Keratinocyte (primary cell): ENCODE measurements around the gene F11. TPM values are rescaled to one million over a fixed set of nuclear protein-coding genes. Genes with fewer than 3 reads are reported as not detected.

ENCODE experiments used
- DNase-seq: peaks from one replicate; pipeline ENCODE4 v3.0.0-alpha.2; 2011; ENCODE audit warnings: low read depth, missing footprints, low spot score
- FAIRE-seq: peaks from 2 replicates; lab custom pipeline; 2011; peaks lifted over from hg19 to GRCh38; lab: Jason Lieb, UNC
- H2AFZ ChIP-seq: 2 replicates; pipeline ENCODE4 v1.6.0; 2012; ENCODE audit warnings: low read length, control low read depth, inconsistent platforms; ENCODE audit not compliant: control insufficient read depth
- H3K27ac ChIP-seq: 2 replicates; pipeline ENCODE4 v1.5.1; 2011; ENCODE audit warnings: low read length; ENCODE audit not compliant: control insufficient read depth, insufficient read depth
- H3K27me3 ChIP-seq: 3 replicates; pipeline ENCODE4 v1.6.0; 2011; ENCODE audit warnings: low read length; ENCODE audit not compliant: control insufficient read depth, insufficient read depth; ENCODE audit errors: extremely low read depth
- H3K36me3 ChIP-seq, 2 experiments: 2 replicates in 1 of 2; 3 replicates in 1 of 2; pipeline ENCODE4 v1.5.1; 2011; ENCODE audit warnings: low read length in 2 of 2, mild to moderate bottlenecking in 1 of 2; ENCODE audit not compliant: control insufficient read depth in 2 of 2, insufficient read depth in 2 of 2; ENCODE audit errors: extremely low read depth in 1 of 2
- H3K4me1 ChIP-seq: 3 replicates; pipeline ENCODE4 v1.5.1; 2011; ENCODE audit warnings: low read length; ENCODE audit not compliant: control insufficient read depth, insufficient read depth; ENCODE audit errors: extremely low read depth
- H3K4me2 ChIP-seq: 3 replicates; pipeline ENCODE4 v1.6.0; 2011; ENCODE audit warnings: low read depth, low read length; ENCODE audit not compliant: control insufficient read depth, insufficient read depth; ENCODE audit errors: extremely low read depth
- H3K4me3 ChIP-seq, 3 experiments: fragments of 200-600 bp in 1 of 3; sonication (generic) in 1 of 3; 2 replicates in 2 of 3; 3 replicates in 1 of 3; pipeline ENCODE4 v1.5.1; 2011 to 2016; ENCODE audit warnings: low read length in 3 of 3, mild to moderate bottlenecking in 3 of 3, control low read depth in 2 of 3, inconsistent platforms in 1 of 3, low read depth in 1 of 3, mixed read lengths in 1 of 3, mixed run types in 1 of 3, moderate library complexity in 1 of 3; ENCODE audit not compliant: control insufficient read depth in 2 of 3, insufficient read depth in 2 of 3; ENCODE audit errors: extremely low read depth in 1 of 3
- H3K79me2 ChIP-seq: 2 replicates; pipeline ENCODE4 v1.6.0; 2012; ENCODE audit warnings: low read length; ENCODE audit not compliant: control insufficient read depth, insufficient read depth
- H3K9ac ChIP-seq: 3 replicates; pipeline ENCODE4 v1.6.0; 2011; ENCODE audit warnings: low read length; ENCODE audit not compliant: control insufficient read depth, insufficient read depth; ENCODE audit errors: extremely low read depth
- H3K9me1 ChIP-seq: 3 replicates; pipeline ENCODE4 v1.6.0; 2011; ENCODE audit warnings: low read length; ENCODE audit not compliant: control insufficient read depth, insufficient read depth; ENCODE audit errors: extremely low read depth
- H3K9me3 ChIP-seq: 2 replicates; pipeline ENCODE4 v1.5.1; 2012; ENCODE audit warnings: low read depth, low read length; ENCODE audit not compliant: control insufficient read depth
- H4K20me1 ChIP-seq: 3 replicates; pipeline ENCODE4 v1.6.0; 2011; ENCODE audit warnings: low read length; ENCODE audit not compliant: control insufficient read depth, insufficient read depth; ENCODE audit errors: extremely low read depth
- EZH2 ChIP-seq: IDR thresholded peaks from one replicate; pipeline ENCODE4 v1.6.1; 2012; ENCODE audit warnings: inconsistent platforms, mild to moderate bottlenecking, low read length, moderate library complexity
- dilution Hi-C: fragments of 300-500 bp; cut with MboI; formaldehyde crosslinking; loops from one replicate; pipeline ENCODE4 v1.7.0; 2020; ENCODE audit warnings: low sequenced_read_pairs; ENCODE audit not compliant: extremely low pct_ligation_motif_present
- polyA plus RNA-seq, 5 experiments: library from polyadenylated mRNA; depleted of rRNA in 3 of 5; stranded (reverse) in 3 of 5; stranded (forward) in 1 of 5; unstranded in 1 of 5; fragments of >200 nt; gene quantifications; 1 replicate in 1 of 5; 2 replicates in 3 of 5; 3 replicates in 1 of 5; pipeline versions ENCODE4 v1.2.1 to v1.2.3, GENCODE V29; 2011 to 2012; ENCODE audit warnings: missing spikeins in 2 of 5, low read depth in 1 of 5, low replicate concordance in 1 of 5
- TF ChIP-seq, protein P1 (sequence below), 3 experiments: IDR thresholded peaks in 1 of 3; conservative IDR thresholded peaks in 1 of 3; optimal IDR thresholded peaks in 1 of 3; 2 replicates in 2 of 3; 3 replicates in 1 of 3; pipeline versions ENCODE3 to v1.5.1; 2011; ENCODE audit warnings: low read length in 3 of 3, mild to moderate bottlenecking in 3 of 3, moderate library complexity in 2 of 3, control low read depth in 1 of 3, inconsistent platforms in 1 of 3; ENCODE audit not compliant: insufficient read depth in 2 of 3; ENCODE audit errors: extremely low read depth in 1 of 3

F11 gene
- polyA plus RNA-seq, 1 donor (not counting 4 experiments of a cell fraction or from before 2014, with no cell fraction given) = not detected

DNA sequence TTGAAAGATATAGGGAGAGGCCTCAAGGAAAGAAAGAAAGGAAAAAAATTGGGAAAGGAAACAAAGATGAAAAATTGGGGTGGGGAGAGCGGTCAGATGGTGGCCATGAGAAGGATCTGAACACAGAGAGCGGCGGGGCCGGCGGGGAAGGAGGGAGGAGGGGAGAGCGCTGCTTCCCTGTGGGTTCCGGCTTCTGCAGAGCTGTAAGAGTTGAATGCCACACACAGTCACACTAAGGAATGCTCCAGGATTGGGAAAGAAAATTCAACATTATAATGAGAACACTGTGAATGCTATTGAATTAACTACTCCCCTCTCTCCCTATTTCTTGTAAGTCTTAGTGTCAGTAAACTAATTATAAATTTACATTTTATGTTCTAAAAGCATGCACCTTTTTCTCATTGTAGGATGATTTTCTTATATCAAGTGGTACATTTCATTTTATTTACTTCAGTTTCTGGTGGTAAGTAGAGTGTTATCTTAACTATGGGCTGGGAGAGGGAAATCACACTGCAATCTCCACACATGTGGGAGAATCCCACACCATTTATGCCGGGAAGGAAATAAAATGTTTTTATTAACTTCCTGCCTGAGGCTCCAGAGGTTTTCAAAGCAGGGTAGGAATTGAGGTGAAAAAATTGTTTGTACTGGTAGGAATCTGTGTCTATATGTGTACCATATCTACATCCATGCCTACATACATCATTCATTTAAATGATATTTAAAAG is 904 bp downstream of the F11 start:
- no peaks in the 10 kb centered on the region for H3K9me3 ChIP-seq

DNA sequence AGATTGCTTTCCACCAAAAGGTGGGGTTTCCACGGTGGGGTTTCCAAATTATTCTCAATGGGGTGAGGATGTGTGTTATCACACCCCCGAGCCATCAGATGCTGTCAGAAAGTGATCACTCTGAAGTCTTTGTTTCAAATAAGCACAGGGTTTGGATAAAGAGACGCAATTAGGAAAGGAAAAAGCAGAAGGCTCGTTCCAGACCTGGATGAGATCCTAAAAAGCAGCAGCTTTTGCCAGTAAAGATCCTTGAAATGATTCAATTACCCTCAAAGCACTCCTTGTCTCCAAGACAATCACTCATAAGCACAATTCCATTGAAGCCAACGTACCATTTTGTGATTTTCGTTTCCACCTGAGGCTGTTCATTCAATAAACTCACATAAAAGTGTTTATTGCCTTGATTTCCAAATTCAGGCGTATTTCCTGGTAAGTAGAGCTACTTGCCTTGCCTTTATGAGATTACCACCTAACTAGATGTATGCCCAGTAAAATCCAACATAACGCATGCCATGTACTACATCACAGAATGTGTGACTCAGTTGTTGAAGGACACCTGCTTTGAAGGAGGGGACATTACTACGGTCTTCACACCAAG is 5.2 kb downstream of the F11 start:
- no peak for FAIRE-seq
- no peaks in the 10 kb centered on the region for H3K36me3 ChIP-seq
- no peaks in the 10 kb centered on the region for H4K20me1 ChIP-seq
- TF ChIP-seq, protein P1, sequence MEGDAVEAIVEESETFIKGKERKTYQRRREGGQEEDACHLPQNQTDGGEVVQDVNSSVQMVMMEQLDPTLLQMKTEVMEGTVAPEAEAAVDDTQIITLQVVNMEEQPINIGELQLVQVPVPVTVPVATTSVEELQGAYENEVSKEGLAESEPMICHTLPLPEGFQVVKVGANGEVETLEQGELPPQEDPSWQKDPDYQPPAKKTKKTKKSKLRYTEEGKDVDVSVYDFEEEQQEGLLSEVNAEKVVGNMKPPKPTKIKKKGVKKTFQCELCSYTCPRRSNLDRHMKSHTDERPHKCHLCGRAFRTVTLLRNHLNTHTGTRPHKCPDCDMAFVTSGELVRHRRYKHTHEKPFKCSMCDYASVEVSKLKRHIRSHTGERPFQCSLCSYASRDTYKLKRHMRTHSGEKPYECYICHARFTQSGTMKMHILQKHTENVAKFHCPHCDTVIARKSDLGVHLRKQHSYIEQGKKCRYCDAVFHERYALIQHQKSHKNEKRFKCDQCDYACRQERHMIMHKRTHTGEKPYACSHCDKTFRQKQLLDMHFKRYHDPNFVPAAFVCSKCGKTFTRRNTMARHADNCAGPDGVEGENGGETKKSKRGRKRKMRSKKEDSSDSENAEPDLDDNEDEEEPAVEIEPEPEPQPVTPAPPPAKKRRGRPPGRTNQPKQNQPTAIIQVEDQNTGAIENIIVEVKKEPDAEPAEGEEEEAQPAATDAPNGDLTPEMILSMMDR (optimal IDR thresholded peaks at IDR 0.05 in 1 of 3, IDR thresholded peaks at IDR 0.05 in 1 of 3, conservative IDR thresholded peaks at IDR 0.05 in 1 of 3; ENCODE audit: extremely low read depth in 1 of 3, insufficient read depth in 2 of 3, low read length in 3 of 3) = no peak
- TF ChIP-seq EZH2 = no peak
- no peak overlapping the region for H3K4me3 ChIP-seq
- no peaks in the 10 kb centered on the region for H3K4me1 ChIP-seq
- H3K27ac ChIP-seq = no peak overlapping the region
- H3K9ac ChIP-seq = no peak overlapping the region
- H3K4me2 ChIP-seq = no peak overlapping the region
- DNase-seq = no peak
- dilution Hi-C loops = no loop called here
- H3K9me3 ChIP-seq = no peaks in the 10 kb centered on the region
- H3K79me2 ChIP-seq = no peaks in the 10 kb centered on the region
- no peaks in the 10 kb centered on the region for H3K27me3 ChIP-seq
- no peak overlapping the region for H2AFZ ChIP-seq
- H3K9me1 ChIP-seq = no peaks in the 10 kb centered on the region

More for the DNA sequence above, 904 bp downstream of the F11 start:
- no peak for FAIRE-seq
- H3K4me1 ChIP-seq = no peaks in the 10 kb centered on the region
- H3K4me2 ChIP-seq = no peak overlapping the region
- no peaks in the 10 kb centered on the region for H3K36me3 ChIP-seq
- DNase-seq = no peak
- dilution Hi-C loops = no loop called here
- no peaks in the 10 kb centered on the region for H3K27me3 ChIP-seq
- H4K20me1 ChIP-seq = no peaks in the 10 kb centered on the region
- no peak overlapping the region for H2AFZ ChIP-seq
- TF ChIP-seq, protein P1 (optimal IDR thresholded peaks at IDR 0.05 in 1 of 3, IDR thresholded peaks at IDR 0.05 in 1 of 3, conservative IDR thresholded peaks at IDR 0.05 in 1 of 3; ENCODE audit: extremely low read depth in 1 of 3, insufficient read depth in 2 of 3, low read length in 3 of 3) = no peak
- no peak for TF ChIP-seq EZH2
- no peaks in the 10 kb centered on the region for H3K79me2 ChIP-seq
- H3K9ac ChIP-seq = no peak overlapping the region
- no peak overlapping the region for H3K4me3 ChIP-seq
- H3K27ac ChIP-seq = no peak overlapping the region
- H3K9me1 ChIP-seq = no peaks in the 10 kb centered on the region
